ENCODE data around the gene ALDH9A1.
"Not testable (repeated sequence)": the region's sequence is repeated elsewhere in the genome, so short reads cannot be mapped to it uniquely, and the experiment has no call there.

Gene ALDH9A1

DNA sequence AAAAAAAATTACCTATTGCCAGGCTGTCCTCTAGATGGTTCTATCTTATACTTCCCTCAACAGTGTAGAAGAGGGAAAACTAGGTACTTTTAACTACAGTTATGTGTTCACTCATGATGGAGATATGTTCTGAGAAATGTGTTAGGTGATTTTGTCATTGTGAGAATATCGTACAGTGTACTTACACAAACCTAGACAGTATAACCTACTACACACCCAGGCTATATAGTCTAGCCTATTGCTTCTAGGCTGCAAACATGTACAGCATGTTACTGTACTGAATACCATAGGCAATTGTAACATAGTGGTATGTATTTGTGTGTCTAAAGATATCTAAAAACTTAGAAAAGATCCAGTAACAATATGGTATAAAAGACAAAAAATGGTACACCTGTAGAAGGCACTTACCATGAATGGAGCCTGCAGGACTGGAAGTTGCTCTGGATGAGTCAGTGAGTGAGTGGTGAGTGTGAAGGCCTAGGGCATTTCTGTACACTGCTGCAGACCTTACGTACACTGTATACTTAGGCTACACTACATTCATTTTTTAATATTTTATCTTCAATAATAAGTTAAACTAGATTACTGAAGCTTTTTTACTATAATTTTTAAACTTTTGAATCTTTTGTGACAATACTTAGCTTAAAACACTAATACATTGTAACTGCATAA is 54.2 kb downstream of the ALDH9A1 start:
- no peak for DNase-seq

DNA sequence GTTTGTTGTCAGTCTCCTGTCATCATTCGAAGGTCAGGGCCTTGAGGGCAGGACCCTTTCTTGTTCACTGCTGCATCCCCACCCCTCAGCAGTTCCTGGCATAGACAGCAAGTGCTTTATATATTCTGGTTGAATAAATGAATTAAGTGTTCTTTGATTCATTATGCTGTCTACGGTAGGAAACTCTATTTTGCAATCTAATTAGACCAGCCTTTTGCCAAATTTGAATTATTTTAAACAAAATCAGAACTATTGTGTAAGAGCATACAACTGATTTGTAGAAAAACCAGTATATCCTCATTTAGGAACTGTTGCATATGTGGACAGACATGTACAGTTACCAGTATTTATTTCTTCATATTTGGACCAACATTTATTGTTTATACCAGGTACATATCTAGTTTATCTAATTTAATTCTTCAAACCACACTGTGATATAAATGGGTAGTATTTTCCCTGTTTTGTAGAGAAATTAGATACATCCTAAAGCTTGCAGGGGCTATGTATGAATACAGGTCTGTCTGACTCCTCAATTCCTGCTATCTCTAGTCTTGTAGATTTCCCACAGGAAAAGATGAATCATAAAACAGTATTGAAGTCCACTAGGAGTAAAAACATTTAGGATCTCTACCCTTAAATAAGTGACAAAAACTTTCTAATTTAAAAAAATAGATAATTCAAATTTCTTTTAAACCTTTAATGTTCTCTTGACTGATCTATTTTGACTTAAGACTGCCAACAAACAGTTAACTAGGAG is 57.0 kb downstream of the ALDH9A1 start:
- DNase-seq, result no peak

DNA sequence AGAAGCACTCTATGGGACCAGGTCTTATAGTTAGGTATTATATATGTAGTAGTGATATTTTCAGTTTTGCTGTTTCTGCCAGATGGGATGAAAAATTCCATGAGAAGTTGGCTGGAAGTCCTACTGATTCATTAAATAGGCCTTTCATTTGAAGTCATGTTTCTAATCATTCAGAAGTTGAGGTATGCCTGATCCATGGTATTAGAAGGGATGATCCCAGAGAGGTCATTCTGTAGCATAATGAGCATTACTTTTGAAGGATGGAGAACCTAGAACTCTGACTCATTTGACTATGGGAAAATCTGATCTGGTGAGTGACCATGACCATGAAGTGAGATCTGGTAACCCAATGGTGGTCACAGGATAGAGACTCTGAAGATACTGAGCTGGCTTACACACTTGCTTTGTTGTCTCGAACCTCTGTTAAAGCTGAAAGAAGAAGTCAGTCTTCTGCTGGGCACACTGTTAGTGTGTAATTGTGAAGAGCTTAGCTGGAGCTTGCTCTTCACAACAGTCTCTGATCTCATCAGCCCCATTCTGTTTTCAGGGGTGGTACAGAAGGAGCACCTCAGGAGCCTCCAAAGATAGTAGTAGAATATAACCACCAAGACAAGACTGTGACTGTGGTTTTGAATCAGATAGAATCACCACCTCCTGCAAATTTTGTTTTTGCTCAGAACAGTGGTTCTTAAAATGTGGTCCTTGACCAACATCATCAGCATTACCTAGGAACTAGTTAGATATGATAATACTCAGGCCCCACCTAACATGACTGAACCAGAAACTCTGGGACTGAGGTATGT is 58.3 kb downstream of the ALDH9A1 start:
- no peak for DNase-seq

DNA sequence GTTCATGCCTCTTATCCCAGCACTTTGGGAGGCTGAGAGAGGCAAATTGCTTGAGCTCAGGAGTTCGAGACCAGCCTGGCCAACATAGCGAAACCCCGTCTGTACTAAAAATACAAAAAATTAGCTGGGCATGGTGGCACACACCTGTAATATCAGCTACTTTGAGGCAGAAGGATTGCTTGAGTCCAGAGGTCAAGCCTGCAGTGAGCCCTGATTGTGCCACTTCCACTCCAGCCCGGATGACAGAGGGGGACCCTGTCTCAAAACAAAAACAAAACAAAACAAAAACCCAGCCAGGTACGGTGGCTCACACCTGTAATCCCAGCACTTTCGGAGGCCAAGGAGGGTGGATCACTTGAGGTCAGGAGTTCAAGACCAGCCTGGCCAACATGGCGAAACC is 60.2 kb downstream of the ALDH9A1 start:
- DNase-seq, result not testable (repeated sequence)

DNA sequence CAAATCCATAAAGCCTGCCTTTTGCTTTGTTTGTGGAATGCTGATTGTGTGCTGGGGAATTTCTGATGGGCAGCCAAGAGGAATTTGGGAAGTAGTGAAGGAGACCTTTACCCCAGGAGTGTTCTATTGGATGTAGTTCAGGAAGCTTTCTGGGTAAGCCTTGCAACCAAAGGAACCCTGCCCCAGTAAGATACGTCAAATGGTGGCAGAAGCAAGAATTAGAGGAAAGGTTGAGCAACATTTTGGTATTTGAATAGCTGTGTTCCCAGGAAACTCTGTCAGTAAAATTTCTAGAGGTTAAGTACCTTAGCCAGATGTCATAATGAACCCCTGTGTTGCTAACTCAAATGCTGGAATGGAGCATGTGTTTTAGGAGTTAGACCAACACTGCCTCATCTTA is 60.9 kb downstream of the ALDH9A1 start:
- no peak for DNase-seq

DNA sequence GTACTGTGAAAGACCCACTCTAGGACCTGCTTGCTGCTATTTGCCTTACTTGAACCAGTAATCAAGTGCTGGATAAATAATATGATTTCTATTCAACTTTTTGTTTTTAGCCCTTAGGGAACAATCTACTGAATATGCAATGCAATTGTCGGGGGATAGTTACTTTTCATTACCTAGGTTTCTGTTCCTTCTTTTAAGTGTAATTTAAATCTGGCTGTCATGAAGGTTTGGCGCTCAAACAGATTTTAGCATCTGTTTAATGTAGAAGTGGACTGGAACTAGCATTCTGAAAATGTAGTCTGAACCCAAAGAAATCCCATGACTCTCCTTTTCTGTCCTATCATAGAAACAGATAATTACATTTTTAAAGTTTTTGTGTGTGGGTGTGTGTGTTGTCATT is 62.5 kb downstream of the ALDH9A1 start:
- DNase-seq, result no peak

DNA sequence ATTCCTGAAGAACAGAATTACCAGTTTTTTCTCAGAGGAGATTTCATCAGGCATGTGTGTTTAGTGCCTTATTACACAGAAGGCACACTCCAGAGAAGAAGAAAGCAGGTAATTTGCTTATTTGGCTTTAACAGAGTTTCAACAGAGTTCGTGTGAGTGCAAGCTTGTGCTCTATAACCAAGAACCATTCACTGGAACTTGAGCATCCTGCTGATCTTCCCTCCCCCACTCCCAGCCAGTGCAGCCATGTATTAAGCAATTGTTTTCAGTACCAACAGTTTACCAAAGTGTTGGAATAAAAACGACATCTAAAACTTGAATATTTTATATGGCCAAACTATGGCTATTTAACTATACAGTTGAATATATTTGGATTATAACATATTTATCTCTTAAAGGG is 63.0 kb downstream of the ALDH9A1 start:
- DNase-seq, result no peak

DNA sequence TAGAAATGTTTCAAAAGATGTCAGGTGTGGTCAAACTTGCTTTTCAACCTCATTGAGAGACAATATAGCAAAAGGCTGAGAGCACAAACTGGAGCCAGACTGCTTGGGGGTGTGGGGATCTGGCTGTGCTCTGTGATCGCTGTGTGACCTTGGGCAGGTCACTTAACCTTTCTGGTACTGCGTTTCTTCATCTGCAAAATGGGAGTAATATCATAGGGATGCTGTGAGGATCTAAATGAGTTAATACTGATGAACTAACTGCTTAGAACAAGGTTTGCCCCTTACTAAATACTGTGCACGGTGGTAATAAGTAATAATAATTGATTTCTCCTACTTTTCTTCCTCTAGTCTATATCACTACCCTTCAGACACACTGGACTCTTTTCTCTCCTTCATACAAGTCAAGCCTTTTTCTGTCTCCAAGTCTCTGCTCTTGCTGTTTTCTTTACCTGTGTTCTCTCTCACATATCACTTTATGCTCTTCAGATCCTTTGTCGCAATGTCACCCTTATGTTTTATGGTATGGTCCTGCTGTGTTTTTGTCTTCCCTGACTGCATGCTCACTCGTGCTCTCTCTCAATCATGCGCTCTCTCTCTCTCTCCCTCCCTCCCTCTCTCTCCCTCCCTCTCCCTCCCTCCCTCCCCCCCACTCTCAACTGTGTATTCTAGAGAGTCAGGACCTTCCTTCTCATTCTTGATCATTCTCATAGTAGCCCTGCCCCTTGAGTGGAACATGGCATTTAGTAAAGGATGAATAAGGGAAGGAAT is 64.0 kb downstream of the ALDH9A1 start:
- DNase-seq, result no peak

DNA sequence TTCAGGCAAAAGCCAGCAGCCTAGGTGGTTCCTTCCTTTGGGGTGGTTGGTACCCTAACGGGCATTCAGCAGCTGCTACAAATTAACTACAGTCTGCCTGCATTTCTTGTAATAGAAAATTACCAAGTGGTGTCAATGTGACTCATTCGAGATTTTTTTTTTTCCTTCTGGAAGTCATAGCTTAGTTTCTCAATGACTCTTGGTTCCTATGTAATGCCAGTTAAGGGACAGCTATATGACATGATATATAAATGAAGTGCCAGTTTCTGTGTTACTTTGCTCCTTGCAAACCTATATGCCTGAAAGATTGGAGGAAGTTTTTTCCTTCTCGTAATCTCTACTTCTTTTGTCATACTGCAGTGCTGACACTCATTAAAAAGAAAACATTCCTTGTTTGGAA is 64.7 kb downstream of the ALDH9A1 start:
- DNase-seq, result no peak

DNA sequence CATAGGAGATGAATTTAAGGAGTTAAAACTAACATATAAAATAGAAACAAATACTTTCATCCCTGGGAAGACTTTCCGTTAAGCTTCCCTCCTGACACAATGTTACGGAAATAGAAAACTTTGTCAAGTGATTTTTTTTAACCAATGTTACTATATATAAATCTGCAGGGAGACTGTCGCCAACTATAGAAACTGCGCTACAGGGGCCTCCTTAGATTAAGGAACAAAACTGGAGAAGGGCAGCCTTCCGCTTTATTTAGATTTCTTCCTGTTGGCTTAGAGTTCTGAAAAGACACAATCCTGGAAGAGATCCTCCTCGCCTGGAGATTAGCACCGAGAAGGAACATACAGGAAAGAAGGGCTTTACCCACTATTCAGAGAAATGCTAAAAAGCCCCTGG is 65.9 kb downstream of the ALDH9A1 start:
- DNase-seq, result no peak

DNA sequence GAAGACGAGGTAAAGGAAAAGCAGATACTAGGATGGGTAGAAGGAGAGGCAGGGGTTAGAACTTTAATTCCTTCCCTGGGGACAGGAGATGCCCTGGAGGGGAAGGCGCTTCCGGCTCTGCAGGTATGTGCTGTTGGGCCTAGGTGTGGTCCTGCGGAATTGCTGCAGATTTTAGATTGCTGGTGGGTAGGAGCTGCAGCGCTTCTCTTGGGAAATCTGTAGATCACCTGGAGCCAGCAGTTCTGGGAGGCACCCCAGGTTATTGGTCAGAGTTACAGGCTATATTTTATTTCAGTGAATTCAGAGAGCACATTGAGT is 66.3 kb downstream of the ALDH9A1 start:
- no peak for DNase-seq

DNA sequence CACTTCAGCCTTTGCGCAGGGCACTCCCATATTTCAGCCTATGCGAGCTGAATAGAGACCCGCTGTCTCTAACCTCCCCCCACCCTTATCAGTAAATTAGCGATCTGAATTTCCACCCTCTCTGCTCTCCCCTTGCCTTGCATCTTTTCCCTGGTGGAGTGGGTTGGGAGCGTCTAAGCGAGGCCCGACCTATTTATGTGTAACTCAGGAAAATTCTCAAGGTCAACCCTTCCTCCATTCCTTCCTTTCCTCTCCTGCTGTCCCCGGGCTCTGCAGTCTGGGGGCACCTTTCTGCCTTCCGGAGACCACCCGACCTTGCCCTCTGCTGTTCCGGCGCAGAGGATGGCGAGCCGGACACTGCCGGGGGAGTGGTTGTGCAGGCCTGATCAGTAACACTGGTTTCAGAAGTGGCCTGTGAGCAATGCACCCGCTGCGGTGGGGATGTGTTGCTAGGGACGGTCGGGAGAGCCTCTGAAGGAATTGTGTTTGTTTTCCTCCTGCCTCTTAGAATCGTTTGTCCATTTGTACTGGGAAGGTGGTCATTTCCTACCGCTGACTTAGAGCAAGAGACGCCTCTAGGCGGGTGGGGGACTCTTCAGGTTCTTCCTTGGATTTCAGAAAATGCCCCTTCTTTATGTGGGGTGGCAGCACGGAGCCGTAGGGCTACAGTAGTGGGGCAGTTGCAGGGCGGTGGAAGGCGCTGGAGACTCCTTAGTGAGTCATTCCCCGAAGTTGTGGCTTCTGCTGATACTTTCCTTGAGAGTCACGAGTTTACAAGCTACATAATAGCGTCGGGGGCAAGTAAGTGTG is 66.8 kb downstream of the ALDH9A1 start:
- DNase-seq, result no peak

DNA sequence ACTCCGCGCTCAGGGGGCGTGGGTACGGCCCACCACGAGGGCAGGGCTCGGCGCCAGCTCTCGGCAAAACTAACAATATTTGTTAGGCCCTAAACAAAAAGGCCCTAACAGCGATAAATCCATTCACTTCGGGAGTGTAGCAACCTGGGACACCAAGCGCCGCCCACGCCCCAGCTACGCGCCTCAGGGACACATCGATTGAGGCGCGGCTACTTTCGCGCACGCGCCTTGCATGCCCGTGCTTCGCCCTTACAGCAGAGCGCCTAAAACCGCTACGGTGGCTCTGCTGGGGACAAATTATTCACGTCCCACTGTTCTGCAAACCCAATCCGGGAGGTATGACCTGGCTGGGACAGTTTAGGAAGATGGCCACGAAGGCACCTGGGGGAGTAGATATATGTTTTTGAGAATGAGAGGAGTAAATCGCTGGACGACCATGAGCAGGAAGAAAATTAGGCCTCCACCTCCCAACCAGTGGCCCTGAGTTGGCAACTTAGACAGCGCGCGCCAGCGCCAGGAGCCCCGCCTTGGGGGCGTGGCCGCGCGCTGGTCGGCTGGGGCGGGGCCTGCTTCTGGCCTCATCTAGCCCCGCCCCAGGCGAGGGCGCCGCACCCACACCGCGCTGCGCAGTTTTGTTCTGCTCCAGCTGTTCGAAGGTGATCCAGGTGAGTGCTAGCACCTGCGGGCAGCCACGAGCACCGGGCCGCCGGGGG is 67.6 kb downstream of the ALDH9A1 start, which contains the start of gene MGST3:
Gene MGST3, plus strand, starts transcription at position 606 of the 713 bp plus-strand sequence. CDS start 18,614 bp downstream, outside the sequence.
- DNase-seq, result peak; percentile 84

DNA sequence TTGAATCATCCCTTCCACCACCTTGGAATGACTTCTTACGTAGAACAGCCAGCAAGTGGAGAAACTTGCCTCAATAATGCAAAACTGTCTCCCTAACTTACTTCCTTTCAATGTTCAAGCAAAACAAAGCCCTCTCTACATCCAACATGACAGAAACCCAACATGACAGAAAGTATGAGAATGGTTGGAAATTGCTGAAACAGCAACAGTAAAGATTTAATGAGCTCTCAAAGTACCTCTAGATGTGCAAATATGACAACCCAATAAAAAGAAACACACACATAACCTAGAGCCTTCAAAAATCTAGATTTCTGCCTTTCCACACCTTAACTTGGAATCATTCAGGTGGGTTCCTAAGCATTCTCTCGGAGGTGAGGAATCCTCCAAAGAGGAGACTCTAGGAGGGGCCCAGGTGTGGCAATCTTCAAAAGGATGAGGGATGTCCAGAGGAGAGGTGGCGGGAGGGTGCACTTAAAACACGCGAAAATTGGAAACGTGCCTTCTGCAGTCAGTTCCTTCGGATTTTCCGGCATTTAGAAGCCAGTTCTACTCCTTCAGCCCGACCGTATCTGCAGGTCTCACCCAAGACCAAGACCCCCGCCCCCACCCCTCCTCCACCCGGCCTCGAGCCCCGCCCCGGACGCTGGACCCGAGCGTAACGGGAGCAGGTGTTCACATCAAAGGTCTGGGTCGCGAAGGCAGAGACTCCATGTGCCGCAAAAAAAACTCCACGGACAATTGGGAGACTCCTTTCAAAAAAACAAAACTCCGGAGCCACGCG is 68.3 kb downstream of the ALDH9A1 start:
- no peak for DNase-seq

DNA sequence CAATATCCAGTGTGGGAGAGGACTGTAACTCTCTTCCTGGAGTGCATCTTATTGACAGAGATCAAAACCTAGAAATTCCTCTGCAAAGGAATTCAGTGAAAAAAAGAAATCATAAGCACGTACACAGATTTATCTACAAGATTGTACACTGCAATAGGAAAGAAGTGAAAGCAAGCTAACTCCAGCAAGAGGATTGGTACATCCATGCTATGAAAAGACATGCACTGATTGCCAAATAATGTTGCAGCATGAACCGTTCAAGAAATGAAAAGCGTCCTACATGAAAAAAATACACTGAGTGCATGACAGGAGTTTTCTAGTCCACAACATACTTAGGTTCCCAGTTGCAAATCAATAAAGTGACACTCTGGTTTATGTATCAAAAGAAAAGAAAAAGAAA is 69.2 kb downstream of the ALDH9A1 start:
- DNase-seq, result no peak

DNA sequence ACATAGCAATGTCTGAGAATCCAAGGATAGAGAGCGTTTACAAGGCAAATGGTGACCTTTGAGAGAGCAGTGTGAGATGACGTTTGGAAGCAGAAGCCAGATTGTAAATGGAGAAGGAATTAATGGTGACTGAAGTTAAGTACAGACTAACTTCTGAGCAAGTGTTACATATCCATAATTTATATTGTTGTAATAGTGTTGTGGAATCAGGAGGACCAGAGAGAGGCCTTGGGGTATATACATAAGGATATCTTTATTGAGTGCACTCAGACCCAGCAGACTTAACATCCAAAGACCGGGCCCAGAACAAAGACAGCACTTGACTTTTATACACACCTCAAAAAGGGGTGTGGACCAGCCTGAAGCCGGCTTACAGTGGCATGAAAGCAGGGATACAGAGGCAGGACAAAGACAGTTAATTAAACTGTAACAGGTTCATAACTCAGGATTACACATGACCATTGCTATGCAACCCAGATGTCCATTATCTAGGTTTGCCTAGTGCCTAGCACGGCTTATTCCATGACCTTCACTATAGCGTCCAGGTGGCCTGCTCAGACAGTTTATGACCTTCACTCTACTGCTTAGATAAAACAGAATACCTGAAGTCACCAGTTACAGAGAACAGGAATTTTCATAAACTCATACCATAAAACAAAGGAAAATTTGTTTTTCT is 70.1 kb downstream of the ALDH9A1 start:
- DNase-seq, result no peak

DNA sequence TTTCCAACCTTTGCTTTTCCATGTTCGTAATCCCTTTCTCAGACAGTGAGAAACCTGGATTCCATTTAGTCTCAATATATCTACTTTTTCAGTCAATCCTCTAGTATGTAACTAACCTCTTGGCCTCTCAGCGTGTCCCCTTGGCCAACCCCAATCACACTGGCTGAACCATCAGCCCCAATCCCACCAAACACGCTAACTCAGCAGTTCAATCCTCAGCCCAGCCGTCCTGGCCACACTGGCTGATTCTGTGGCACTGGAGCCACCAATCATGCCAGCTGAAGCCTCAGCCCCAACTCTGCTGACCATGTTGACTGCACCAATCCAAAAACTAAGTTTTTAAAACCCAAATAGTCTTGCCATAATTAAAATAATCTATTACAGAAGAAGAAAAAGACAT is 73.9 kb downstream of the ALDH9A1 start:
- DNase-seq, result no peak

DNA sequence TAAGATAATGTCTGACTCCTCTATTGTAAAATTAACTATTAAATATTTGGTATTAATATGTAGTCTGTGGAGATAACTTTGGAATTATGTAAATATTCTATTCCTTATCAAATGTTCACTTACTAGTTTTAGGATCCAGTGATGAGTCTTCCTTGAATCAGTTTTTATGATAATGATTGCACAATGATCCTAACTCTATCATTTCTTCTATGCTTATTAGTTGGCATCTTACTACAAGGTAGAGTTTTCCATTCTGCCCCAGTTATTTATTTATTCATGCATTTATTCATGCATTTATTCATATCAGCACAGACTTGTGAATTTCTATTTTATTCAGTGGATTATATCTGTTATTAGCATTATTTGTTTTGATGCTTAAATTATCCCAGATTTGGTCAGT is 74.7 kb downstream of the ALDH9A1 start:
- DNase-seq, result no peak

DNA sequence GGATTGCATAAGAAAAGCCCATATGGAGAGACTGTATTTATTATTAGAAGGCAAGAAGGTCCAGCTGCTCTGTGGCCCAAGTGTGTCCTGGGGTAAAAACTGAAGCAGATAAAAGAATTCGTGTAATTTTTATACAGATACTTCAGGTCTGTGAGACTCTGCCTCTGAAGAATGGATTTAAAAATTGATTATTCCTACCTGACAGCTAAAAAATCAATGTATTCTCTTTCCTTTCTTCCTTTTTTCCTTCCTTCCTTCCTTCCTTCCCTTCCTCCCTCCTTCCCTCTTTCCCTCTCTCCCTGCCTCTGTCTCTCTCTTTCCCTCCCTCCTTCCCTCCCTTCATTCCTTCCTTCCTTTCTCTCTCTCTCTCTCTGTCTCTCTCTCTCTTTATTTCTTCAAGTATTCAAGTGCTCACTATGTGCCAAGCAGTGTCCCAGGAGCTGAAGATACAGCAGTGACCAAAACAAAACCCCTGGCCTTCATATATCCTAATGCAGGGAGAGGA is 78.7 kb downstream of the ALDH9A1 start:
- DNase-seq, result no peak

DNA sequence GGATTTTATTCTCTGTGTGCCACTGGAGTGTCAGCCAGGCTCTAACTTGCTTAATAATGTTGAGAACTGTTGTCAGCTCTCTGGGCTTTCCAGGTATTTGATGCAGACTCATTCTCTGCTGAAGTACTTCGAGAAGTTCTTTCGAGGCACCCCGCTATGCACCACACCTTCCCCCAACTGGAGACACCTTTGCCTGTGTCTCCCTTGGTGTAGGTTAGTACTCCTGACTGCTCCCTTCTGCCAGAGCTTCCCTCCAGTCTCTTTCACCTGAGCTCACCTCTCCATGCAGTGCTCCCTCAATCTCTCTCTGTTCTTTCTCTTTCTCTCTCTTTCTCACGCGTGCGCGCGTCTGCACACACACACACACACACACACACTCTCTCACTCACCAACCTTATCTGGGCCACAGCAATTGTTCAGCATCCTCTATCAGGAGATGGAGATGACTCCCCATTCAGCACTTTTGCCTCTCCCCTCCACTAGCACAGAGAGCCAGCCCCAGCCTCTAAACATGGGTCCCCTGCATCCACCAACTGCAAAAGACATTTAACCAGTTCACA is 81.3 kb downstream of the ALDH9A1 start:
- no peak for DNase-seq
